H1 (cell line): Measurements from ENCODE around the gene GMPPA. TPM values are rescaled to one million over a fixed set of nuclear protein-coding genes. Genes with fewer than 3 reads are reported as not detected.

Source experiments
- CTCF ChIA-PET: fragments of 300-600 bp; sonication (Branson Sonifier 250); formaldehyde crosslinking; loops from one replicate; lab custom pipeline; 2021; ENCODE audit not compliant: partially characterized antibody; lab: Charles Lee
- POLR2A ChIA-PET: fragments of 300-600 bp; sonication (Branson Sonifier 250); formaldehyde crosslinking; loops from one replicate; lab custom pipeline; 2021; ENCODE audit warnings: inconsistent platforms; ENCODE audit not compliant: partially characterized antibody; lab: Charles Lee
- DNase-seq, 2 experiments: peaks; one replicate each; pipeline versions ENCODE4 v3.0.0 to v3.0.0-alpha.2; 2010 to 2022; ENCODE audit warnings: low spot score in 2 of 2, low read depth in 1 of 2, mixed read lengths in 1 of 2
- FAIRE-seq: peaks from 2 replicates; lab custom pipeline; 2011; peaks lifted over from hg19 to GRCh38; lab: Jason Lieb, UNC
- H2AFZ ChIP-seq: 2 replicates; pipeline ENCODE4 v1.8.1; 2012; ENCODE audit warnings: low read length, inconsistent platforms
- H2AK5ac ChIP-seq: 2 replicates; pipeline ENCODE4 v1.6.1; 2013; ENCODE audit warnings: low read depth, low read length
- H2BK120ac ChIP-seq: replicated peaks from 2 replicates; pipeline ENCODE3; 2013; ENCODE audit warnings: low read depth, low read length, inconsistent platforms
- H2BK12ac ChIP-seq: 2 replicates; pipeline ENCODE4 v1.6.1; 2013; ENCODE audit warnings: low read depth, low read length
- H2BK15ac ChIP-seq: 2 replicates; pipeline ENCODE4 v1.6.1; 2013; ENCODE audit warnings: low read length
- H2BK20ac ChIP-seq: 2 replicates; pipeline ENCODE4 v1.6.1; 2013; ENCODE audit warnings: low read length
- H2BK5ac ChIP-seq: 2 replicates; pipeline ENCODE4 v1.6.1; 2013; ENCODE audit warnings: low read depth, low read length
- H3K14ac ChIP-seq: 2 replicates; pipeline ENCODE4 v1.6.1; 2013; ENCODE audit warnings: inconsistent platforms; ENCODE audit not compliant: insufficient read length
- H3K18ac ChIP-seq: 2 replicates; pipeline ENCODE4 v1.6.1; 2013; ENCODE audit warnings: low read length; ENCODE audit errors: extremely low read depth
- H3K23ac ChIP-seq: 2 replicates; pipeline ENCODE4 v1.6.1; 2013; ENCODE audit warnings: inconsistent platforms; ENCODE audit not compliant: insufficient read length
- H3K23me2 ChIP-seq: 2 replicates; pipeline ENCODE4 v1.6.1; 2013; ENCODE audit warnings: low read depth, low read length
- H3K27ac ChIP-seq: 2 replicates; pipeline ENCODE4 v1.6.1; 2011; ENCODE audit warnings: low read depth, low read length, inconsistent platforms
- H3K27me3 ChIP-seq, 4 experiments: replicated peaks in 1 of 4; 1 replicate in 1 of 4; 2 replicates in 3 of 4; pipeline versions ENCODE4 v1.6.1 to v1.8.1; 2011 to 2013; ENCODE audit warnings: low read length in 3 of 4, mild to moderate bottlenecking in 3 of 4, inconsistent platforms in 2 of 4, mixed read lengths in 2 of 4, moderate library complexity in 1 of 4; ENCODE audit not compliant: control insufficient read depth in 3 of 4, insufficient read depth in 3 of 4; ENCODE audit errors: extremely low read depth in 1 of 4
- H3K36me3 ChIP-seq, 4 experiments: 2 replicates each; pipeline versions ENCODE4 v1.6.1 to v1.8.1; 2011 to 2013; ENCODE audit warnings: mild to moderate bottlenecking in 4 of 4, low read length in 3 of 4, moderate library complexity in 2 of 4, control low read depth in 1 of 4, inconsistent platforms in 1 of 4; ENCODE audit not compliant: insufficient read depth in 4 of 4, control insufficient read depth in 2 of 4
- H3K4ac ChIP-seq: replicated peaks from 2 replicates; pipeline ENCODE3; 2013; ENCODE audit warnings: low read length, low read depth, mixed read lengths, inconsistent platforms; ENCODE audit not compliant: insufficient read length
- H3K4me1 ChIP-seq, 4 experiments: replicated peaks in 1 of 4; 1 replicate in 1 of 4; 2 replicates in 3 of 4; pipeline versions ENCODE4 v1.6.1 to v1.8.1; 2011 to 2013; ENCODE audit warnings: low read length in 3 of 4, inconsistent platforms in 2 of 4, mixed read lengths in 1 of 4; ENCODE audit not compliant: insufficient read depth in 4 of 4, control insufficient read depth in 3 of 4
- H3K4me2 ChIP-seq, 2 experiments: 2 replicates each; pipeline versions ENCODE4 v1.6.1 to v1.8.1; 2011 to 2013; ENCODE audit warnings: low read depth in 2 of 2, low read length in 2 of 2, control low read depth in 1 of 2, inconsistent platforms in 1 of 2, mild to moderate bottlenecking in 1 of 2; ENCODE audit not compliant: insufficient read depth in 1 of 2
- H3K4me3 ChIP-seq, 4 experiments: fragments of 200-600, 300-600 bp in 1 of 4; sonication (generic), shearing (Covaris generic), sonication (Bioruptor Twin) in 1 of 4; 2 replicates each; pipeline versions ENCODE4 v1.5.1 to v1.8.1; 2011 to 2016; ENCODE audit warnings: low read length in 4 of 4, low read depth in 3 of 4, control low read depth in 2 of 4, inconsistent platforms in 2 of 4, mild to moderate bottlenecking in 2 of 4, mixed read lengths in 1 of 4, moderate library complexity in 1 of 4; ENCODE audit not compliant: insufficient read depth in 2 of 4; ENCODE audit errors: extremely low read depth in 1 of 4
- H3K56ac ChIP-seq: replicated peaks from 2 replicates; pipeline ENCODE3; 2013; ENCODE audit warnings: low read depth, mild to moderate bottlenecking, mixed read lengths, low read length, inconsistent platforms; ENCODE audit not compliant: insufficient read length
- H3K79me1 ChIP-seq: 2 replicates; pipeline ENCODE4 v1.6.1; 2013; ENCODE audit warnings: low read depth, low read length, control low read depth
- H3K79me2 ChIP-seq, 2 experiments: 2 replicates each; pipeline versions ENCODE4 v1.6.1 to v1.8.1; 2012 to 2013; ENCODE audit warnings: low read length in 2 of 2, mild to moderate bottlenecking in 2 of 2, inconsistent platforms in 1 of 2; ENCODE audit not compliant: insufficient read depth in 2 of 2, control insufficient read depth in 1 of 2
- H3K9ac ChIP-seq, 4 experiments: replicated peaks in 1 of 4; 1 replicate in 1 of 4; 2 replicates in 3 of 4; pipeline versions ENCODE4 v1.6.1 to v1.8.1; 2011 to 2013; ENCODE audit warnings: low read depth in 3 of 4, low read length in 3 of 4, control low read depth in 2 of 4, mild to moderate bottlenecking in 2 of 4, moderate library complexity in 2 of 4, inconsistent platforms in 1 of 4; ENCODE audit errors: extremely low read depth in 1 of 4
- H3K9me3 ChIP-seq, 2 experiments: 2 replicates each; pipeline versions ENCODE4 v1.6.1 to v1.8.1; 2012 to 2013; ENCODE audit warnings: mild to moderate bottlenecking in 2 of 2, moderate library complexity in 2 of 2, control low read depth in 1 of 2, inconsistent platforms in 1 of 2, low read depth in 1 of 2, low read length in 1 of 2, mixed read lengths in 1 of 2; ENCODE audit not compliant: insufficient read depth in 2 of 2
- H4K20me1 ChIP-seq, 2 experiments: replicated peaks in 1 of 2; 2 replicates each; pipeline versions ENCODE3 to v1.8.1; 2011 to 2013; ENCODE audit warnings: inconsistent platforms in 2 of 2, low read length in 2 of 2, mild to moderate bottlenecking in 1 of 2; ENCODE audit not compliant: insufficient read depth in 2 of 2, control insufficient read depth in 1 of 2
- H4K5ac ChIP-seq: 2 replicates; pipeline ENCODE4 v1.6.1; 2013; ENCODE audit warnings: low read length, low read depth, mixed read lengths, inconsistent platforms; ENCODE audit not compliant: insufficient read length
- H4K8ac ChIP-seq: 2 replicates; pipeline ENCODE4 v1.8.0; 2013; ENCODE audit warnings: mild to moderate bottlenecking, moderate library complexity, low read length, inconsistent platforms; ENCODE audit not compliant: insufficient read depth; ENCODE audit errors: extremely low read depth
- H4K91ac ChIP-seq: replicated peaks from 2 replicates; pipeline ENCODE3; 2013; ENCODE audit warnings: low read length, mixed read lengths, inconsistent platforms; ENCODE audit not compliant: insufficient read length
- POLR2A ChIP-seq, 2 experiments: IDR thresholded peaks; 1 replicate in 1 of 2; 2 replicates in 1 of 2; pipeline ENCODE4 v1.6.1; 2011; ENCODE audit warnings: low read depth in 2 of 2, low read length in 2 of 2, mild to moderate bottlenecking in 2 of 2; ENCODE audit errors: control extremely low read depth in 1 of 2
- WGBS, 2 experiments: shearing (Covaris generic) in 1 of 2; methylation state at CpG; one replicate each; pipeline versions ENCODE4 v1.1.6 to v1.1.7; 2013 to 2015; ENCODE audit warnings: low lambda C conversion rate in 2 of 2, mixed read lengths in 2 of 2, inconsistent platforms in 1 of 2, low coverage in 1 of 2, missing lambda C conversion rate in 1 of 2; ENCODE audit not compliant: insufficient replicate concordance in 2 of 2, insufficient coverage in 1 of 2, insufficient read length in 1 of 2; ENCODE audit errors: extremely low coverage in 1 of 2, missing lambda C conversion rate in 1 of 2; 5-methylcytosine and 5-hydroxymethylcytosine counted together
- polyA plus RNA-seq, 7 experiments: library from polyadenylated mRNA; depleted of rRNA in 3 of 7; stranded (reverse) in 5 of 7; unstranded in 2 of 7; fragments of >200 nt in 5 of 7; fragments of 200-250 nt in 2 of 7; gene quantifications; 1 replicate in 5 of 7; 2 replicates in 1 of 7; 4 replicates in 1 of 7; pipeline versions ENCODE4 v1.2.1 to v1.2.3, GENCODE V29; 2011 to 2013; ENCODE audit warnings: missing spikeins in 2 of 7, mixed read lengths in 2 of 7
- total RNA-seq: library from RNA; stranded (reverse); fragmentation: NEBNext Ultra II Directional; extraction: Animal tissue kit (Norgen Biotek cat#: 25700); gene quantifications from 2 replicates; pipeline ENCODE4 v1.2.1, GENCODE V29; 2021
- TF ChIP-seq, protein P1 (sequence below), 3 experiments: IDR thresholded peaks; 1 replicate in 2 of 3; 2 replicates in 1 of 3; pipeline versions ENCODE4 v1.5.1 to v1.6.1; 2011; ENCODE audit warnings: low read length in 3 of 3, mild to moderate bottlenecking in 3 of 3, inconsistent platforms in 2 of 3, low read depth in 1 of 3, moderate library complexity in 1 of 3; ENCODE audit not compliant: insufficient read depth in 1 of 3; ENCODE audit errors: control extremely low read depth in 1 of 3

GMPPA gene
- total and polyA plus RNA-seq, 2 of the 8 experiments (the other 6 are each of a cell fraction or from before 2014, with no cell fraction given), result 34.3 to 98.8 TPM

DNA sequence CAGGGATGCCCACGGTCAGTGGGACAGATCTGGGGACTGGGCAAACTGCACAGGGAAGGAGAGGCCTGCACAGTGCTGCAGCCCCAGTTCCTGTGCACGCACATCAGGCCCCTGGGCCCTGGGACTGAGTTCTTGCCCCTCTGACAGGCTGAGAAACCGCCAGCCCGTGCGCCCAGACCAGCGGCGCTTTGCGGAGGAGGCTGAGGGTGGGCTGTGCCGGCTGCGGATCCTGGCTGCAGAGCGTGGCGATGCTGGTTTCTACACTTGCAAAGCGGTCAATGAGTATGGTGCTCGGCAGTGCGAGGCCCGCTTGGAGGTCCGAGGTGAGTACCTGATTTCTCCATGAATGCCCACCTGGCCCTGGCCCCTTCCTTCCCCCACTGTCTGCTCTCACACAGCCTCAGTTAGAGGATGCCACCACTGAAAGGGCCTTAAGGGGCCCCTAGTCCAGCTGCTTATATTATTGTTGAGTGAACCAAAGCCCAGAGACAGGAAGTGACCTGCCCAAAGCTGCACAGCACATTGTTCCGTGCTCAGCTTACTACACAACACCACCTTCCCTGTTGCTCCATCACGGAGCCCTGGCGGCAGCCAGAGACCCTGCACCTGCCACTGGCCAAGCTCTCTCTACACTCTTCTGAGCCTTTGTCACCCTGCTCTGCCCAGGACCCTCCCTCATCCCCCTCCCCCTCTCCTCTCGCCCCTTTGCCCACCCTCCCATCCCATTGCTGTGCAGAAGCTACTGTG, 34.2 kb upstream of the GMPPA start:
- peaks cover 0 to 6% (median under 1%) of the 10 kb centered on the region in 4 experiments; a peak in 1 of 8 replicates for H3K36me3 ChIP-seq
- POLR2A ChIA-PET, result interaction anchor here (1.4 to 1.9 kb wide), 4 partner anchors 9 to 42 kb away, joined by 4 to 7 read pairs (median 5); no protein-coding TSS in a partner anchor
- H2BK5ac ChIP-seq, result no peak overlapping the region
- peaks cover 3% of the 10 kb centered on the region; the same call in 1 of the 2 replicates for H3K23me2 ChIP-seq
- H3K9ac ChIP-seq, result no peak overlapping the region
- H3K4me2 ChIP-seq, result no peak overlapping the region
- no peak overlapping the region for H3K23ac ChIP-seq
- no peak overlapping the region for H3K4ac ChIP-seq
- no peak overlapping the region for H2AK5ac ChIP-seq
- CTCF ChIA-PET, result interaction anchor here (0.7 to 113.1 kb wide), 6 partner anchors 6 to 96 kb away, joined by 3 to 7248 read pairs (median 26); partner anchors contain the start of genes ASIC4, CHPF, DES and GMPPA
- no peak overlapping the region for H2BK15ac ChIP-seq
- TF ChIP-seq POLR2A (IDR thresholded peaks at IDR 0.05; ENCODE audit: control extremely low read depth in 1 of 2, low read depth in 2 of 2, low read length in 2 of 2), result no peak
- TF ChIP-seq, protein P1, sequence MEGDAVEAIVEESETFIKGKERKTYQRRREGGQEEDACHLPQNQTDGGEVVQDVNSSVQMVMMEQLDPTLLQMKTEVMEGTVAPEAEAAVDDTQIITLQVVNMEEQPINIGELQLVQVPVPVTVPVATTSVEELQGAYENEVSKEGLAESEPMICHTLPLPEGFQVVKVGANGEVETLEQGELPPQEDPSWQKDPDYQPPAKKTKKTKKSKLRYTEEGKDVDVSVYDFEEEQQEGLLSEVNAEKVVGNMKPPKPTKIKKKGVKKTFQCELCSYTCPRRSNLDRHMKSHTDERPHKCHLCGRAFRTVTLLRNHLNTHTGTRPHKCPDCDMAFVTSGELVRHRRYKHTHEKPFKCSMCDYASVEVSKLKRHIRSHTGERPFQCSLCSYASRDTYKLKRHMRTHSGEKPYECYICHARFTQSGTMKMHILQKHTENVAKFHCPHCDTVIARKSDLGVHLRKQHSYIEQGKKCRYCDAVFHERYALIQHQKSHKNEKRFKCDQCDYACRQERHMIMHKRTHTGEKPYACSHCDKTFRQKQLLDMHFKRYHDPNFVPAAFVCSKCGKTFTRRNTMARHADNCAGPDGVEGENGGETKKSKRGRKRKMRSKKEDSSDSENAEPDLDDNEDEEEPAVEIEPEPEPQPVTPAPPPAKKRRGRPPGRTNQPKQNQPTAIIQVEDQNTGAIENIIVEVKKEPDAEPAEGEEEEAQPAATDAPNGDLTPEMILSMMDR (IDR thresholded peaks at IDR 0.05; ENCODE audit: control extremely low read depth in 1 of 3, insufficient read depth in 1 of 3, low read depth in 1 of 3, low read length in 3 of 3), result peak in 1 of 3 experiments; percentile 19; a peak in 1 of 4 replicates
- H3K4me3 ChIP-seq, result no peak overlapping the region
- H3K27ac ChIP-seq, result no peak overlapping the region
- H3K56ac ChIP-seq, result no peak overlapping the region
- FAIRE-seq (no peak), DNase-seq (peak in 1 of 2 experiments; percentile 42)
- H4K8ac ChIP-seq, result no peak overlapping the region
- H2BK20ac ChIP-seq, result no peak overlapping the region
- no peaks in the 10 kb centered on the region for H3K79me1 ChIP-seq
- no peak overlapping the region for H3K14ac ChIP-seq
- no peaks in the 10 kb centered on the region for H3K79me2 ChIP-seq
- H4K91ac ChIP-seq, result no peak overlapping the region
- H3K18ac ChIP-seq, result no peak overlapping the region
- no peaks in the 10 kb centered on the region for H3K9me3 ChIP-seq
- H2AFZ ChIP-seq, result no peak overlapping the region
- no peak overlapping the region for H2BK120ac ChIP-seq
- 90% methylated on average over 19 of the region's 21 CpGs; no CpG with 5 or more reads in 1 of the 2 experiments for WGBS, 2 experiments
- H2BK12ac ChIP-seq, result no peak overlapping the region
- H4K20me1 ChIP-seq, result peaks cover 0 to 6% of the 10 kb centered on the region in 2 experiments
- H3K27me3 ChIP-seq, result no peaks in the 10 kb centered on the region; a peak in 1 of 7 replicates
- peaks cover 9 to 23% (median 21%) of the 10 kb centered on the region in 4 experiments for H3K4me1 ChIP-seq
- no peak overlapping the region for H4K5ac ChIP-seq
